Gastroesophageal sphincter (tissue), 4 donors: Measurements from ENCODE around the gene ARX. TPM values are rescaled to one million over a fixed set of nuclear protein-coding genes. Genes with fewer than 3 reads are reported as not detected.

Experiments
- ATAC-seq: fragments of 150-250 bp; one replicate; pipeline ENCODE4 v1.9.1; 2016; ENCODE audit warnings: mild to moderate bottlenecking, moderate library complexity
- H3K27ac ChIP-seq, 4 donors: fragments of 200-600 bp; sonication (generic) in 3 of 4; 1 replicate in 3 of 4; 2 replicates in 1 of 4; pipeline ENCODE4 v1.5.1; 2016 to 2019
- H3K27me3 ChIP-seq: fragments of 200-600 bp; sonication (generic); one replicate; pipeline ENCODE4 v1.5.1; 2019
- H3K36me3 ChIP-seq, 2 donors: fragments of 200-600 bp; sonication (generic); one replicate each; pipeline ENCODE4 v1.5.1; 2019; ENCODE audit warnings: control low read depth in 1 of 2
- H3K4me1 ChIP-seq, 3 donors: fragments of 200-600 bp; sonication (generic); 1 replicate in 2 of 3; 2 replicates in 1 of 3; pipeline ENCODE4 v1.5.1; 2016 to 2019; ENCODE audit warnings: control low read depth in 2 of 3
- H3K4me3 ChIP-seq, 2 donors: fragments of 200-600 bp; sonication (generic); one replicate each; pipeline ENCODE4 v1.5.1; 2019; ENCODE audit warnings: mild to moderate bottlenecking in 1 of 2, moderate library complexity in 1 of 2
- H3K9me3 ChIP-seq, 3 donors: fragments of 200-600 bp; sonication (generic); one replicate each; pipeline ENCODE4 v1.5.1; 2017 to 2019; ENCODE audit warnings: control low read depth in 2 of 3
- CTCF ChIP-seq, 4 experiments: fragments of 200-600 bp in 2 of 4; fragments of 450-650 bp in 2 of 4; sonication (generic) in 1 of 4; IDR thresholded peaks; one replicate each; pipeline ENCODE4 v1.5.1; 2017 to 2019; ENCODE audit warnings: antibody characterized with exemption in 4 of 4, mild to moderate bottlenecking in 2 of 4, moderate library complexity in 2 of 4
- EP300 ChIP-seq: sonication (generic); formaldehyde crosslinking; IDR thresholded peaks from one replicate; pipeline ENCODE4 v1.6.1; 2017; ENCODE audit warnings: antibody characterized with exemption, mild to moderate bottlenecking
- POLR2A ChIP-seq, 2 donors: fragments of 450-650 bp; IDR thresholded peaks; one replicate each; pipeline ENCODE4 v1.6.1; 2017; ENCODE audit warnings: antibody characterized with exemption in 2 of 2, mild to moderate bottlenecking in 2 of 2, moderate library complexity in 1 of 2
- POLR2AphosphoS5 ChIP-seq: sonication (generic); formaldehyde crosslinking; IDR thresholded peaks from one replicate; pipeline ENCODE4 v1.6.1; 2017; ENCODE audit warnings: antibody characterized with exemption
- WGBS, 2 donors: methylation state at CpG; one replicate each; pipeline ENCODE4 v1.1.5; 2018; ENCODE audit warnings: low coverage in 1 of 2; 5-methylcytosine and 5-hydroxymethylcytosine counted together
- total RNA-seq, 4 donors: library from RNA; depleted of rRNA; stranded (reverse); fragments of >200 nt; gene quantifications; one replicate each; pipeline ENCODE4 v1.1.0, GENCODE V29; 2016

The ARX gene
- total RNA-seq, 4 donors from 2014 or later = not detected

- ATAC-seq = no peak
- Histone ChIP-seq H3K4me3 (no peak overlapping the region), H3K9me3 (no peaks in the 10 kb centered on the region), H3K36me3 (peaks cover 0 to 16% of the 10 kb centered on the region in 2 donors), H3K27ac (no peak overlapping the region), H3K4me1 (no peaks in the 10 kb centered on the region), H3K27me3 (no peaks in the 10 kb centered on the region)
- TF ChIP-seq CTCF (IDR thresholded peaks at IDR 0.05) = no peak
- no peak for TF ChIP-seq EP300
- TF ChIP-seq POLR2A (IDR thresholded peaks at IDR 0.05) = no peak
- TF ChIP-seq POLR2AphosphoS5 = no peak
- 31 to 85% methylated on average over 4 of the region's 8 CpGs for WGBS, 2 donors
Measured at GRCh38 chrX:24993879-24994278, 21.9 kb downstream of the ARX start.

- Histone ChIP-seq H3K27ac (no peak overlapping the region), H3K27me3 (no peaks in the 10 kb centered on the region), H3K4me3 (no peak overlapping the region), H3K4me1 (no peaks in the 10 kb centered on the region), H3K9me3 (no peaks in the 10 kb centered on the region), H3K36me3 (peaks cover 0 to 5% of the 10 kb centered on the region in 2 donors)
- TF ChIP-seq POLR2A (IDR thresholded peaks at IDR 0.05) (no peak), EP300 (no peak), CTCF (IDR thresholded peaks at IDR 0.05) (no peak), POLR2AphosphoS5 (no peak)
- ATAC-seq = no peak
- 42 to 73% methylated on average over 3 to 8 of the region's 8 CpGs for WGBS, 2 donors
Measured at GRCh38 chrX:24990535-24990934, 25.2 kb downstream of the ARX start.

- WGBS, 2 donors = 59 to 94% methylated on average over 2 to 4 of the region's 4 CpGs
- TF ChIP-seq EP300 (no peak), CTCF (IDR thresholded peaks at IDR 0.05) (no peak), POLR2AphosphoS5 (no peak), POLR2A (IDR thresholded peaks at IDR 0.05) (no peak)
- no peak overlapping the region for H3K4me3 ChIP-seq
Measured at GRCh38 chrX:24988314-24988713, 27.5 kb downstream of the ARX start.

GRCh38 chrX:24987731-24988130 lies 28.0 kb downstream of the ARX start:
- no peaks in the 10 kb centered on the region for H3K9me3 ChIP-seq
- 66 to 95% methylated on average over 3 to 4 of the region's 4 CpGs for WGBS, 2 donors
- H3K4me1 ChIP-seq = no peaks in the 10 kb centered on the region
- H3K36me3 ChIP-seq = peaks cover 0 to 5% of the 10 kb centered on the region in 2 donors
- no peak for TF ChIP-seq CTCF (IDR thresholded peaks at IDR 0.05)
- TF ChIP-seq POLR2AphosphoS5 = no peak
- no peak for TF ChIP-seq POLR2A (IDR thresholded peaks at IDR 0.05)
- no peak for TF ChIP-seq EP300
- no peak overlapping the region for H3K4me3 ChIP-seq
- no peak overlapping the region for H3K27ac ChIP-seq
- H3K27me3 ChIP-seq = no peaks in the 10 kb centered on the region
- no peak for ATAC-seq

More at GRCh38 chrX:24988314-24988713, 27.5 kb downstream of the ARX start:
- Histone ChIP-seq H3K9me3 (no peaks in the 10 kb centered on the region), H3K27ac (no peak overlapping the region), H3K36me3 (peaks cover 0 to 5% of the 10 kb centered on the region in 2 donors), H3K27me3 (no peaks in the 10 kb centered on the region), H3K4me1 (no peaks in the 10 kb centered on the region)
- no peak for ATAC-seq

GRCh38 chrX:24985120-24985519 lies 30.6 kb downstream of the ARX start:
- Histone ChIP-seq H3K27me3 (no peaks in the 10 kb centered on the region), H3K27ac (no peak overlapping the region), H3K4me3 (no peak overlapping the region), H3K9me3 (no peaks in the 10 kb centered on the region), H3K4me1 (no peaks in the 10 kb centered on the region), H3K36me3 (peaks cover 0 to 5% of the 10 kb centered on the region in 2 donors)
- TF ChIP-seq CTCF (IDR thresholded peaks at IDR 0.05) = no peak
- no peak for ATAC-seq
- WGBS, 2 donors = 100% methylated on average over 1 of the region's 1 CpG; no CpG with 5 or more reads in 1 of the 2 donors
